IPS-18a (cell line): Measurements from ENCODE around the gene CBX1.
"Not testable (repeated sequence)": the region's sequence is repeated elsewhere in the genome, so short reads cannot be mapped to it uniquely, and the experiment has no call there.

Experiments used
- H3K27ac ChIP-seq: one replicate; pipeline ENCODE4 v1.5.1; 2013; ENCODE audit warnings: low read length
- H3K27me3 ChIP-seq: one replicate; pipeline ENCODE4 v1.6.1; 2013; ENCODE audit warnings: mild to moderate bottlenecking, low read length; ENCODE audit not compliant: control insufficient read depth, insufficient read depth
- H3K36me3 ChIP-seq: one replicate; pipeline ENCODE4 v1.6.1; 2013; ENCODE audit warnings: low read depth, low read length; ENCODE audit not compliant: control insufficient read depth
- H3K4me1 ChIP-seq: one replicate; pipeline ENCODE4 v1.6.1; 2013; ENCODE audit warnings: low read depth, low read length; ENCODE audit not compliant: control insufficient read depth
- H3K4me3 ChIP-seq: one replicate; pipeline ENCODE4 v1.5.1; 2013; ENCODE audit warnings: low read length
- H3K9ac ChIP-seq: one replicate; pipeline ENCODE4 v1.6.1; 2013; ENCODE audit warnings: mild to moderate bottlenecking, low read length, moderate library complexity
- H3K9me3 ChIP-seq: one replicate; pipeline ENCODE4 v1.6.1; 2013; ENCODE audit warnings: low read depth, low read length; ENCODE audit not compliant: control insufficient read depth

Gene CBX1

DNA sequence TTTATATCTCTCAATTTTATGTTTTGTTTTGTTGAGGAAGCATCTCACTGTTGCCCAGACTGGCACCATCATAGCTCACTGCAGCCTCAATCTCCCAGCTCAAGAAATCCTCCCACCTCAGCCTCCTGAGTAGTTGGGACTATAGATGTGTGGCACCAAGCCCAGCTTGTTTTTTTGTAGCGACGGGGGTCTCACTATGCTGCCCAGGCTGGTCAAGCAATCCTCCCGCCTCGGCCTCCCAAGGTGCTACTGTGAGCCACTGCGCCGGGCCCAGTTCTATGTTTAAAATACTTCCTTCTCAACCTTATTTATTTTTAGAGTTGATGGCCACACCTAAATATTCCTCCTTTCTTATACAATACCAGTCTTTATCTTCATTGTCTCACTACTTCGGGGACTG is 55.0 kb downstream of the CBX1 start:
- Histone ChIP-seq H3K27me3 (no peaks in the 10 kb centered on the region), H3K9me3 (no peaks in the 10 kb centered on the region), H3K27ac (no peak overlapping the region), H3K36me3 (peaks cover 8% of the 10 kb centered on the region), H3K4me1 (peaks cover 16% of the 10 kb centered on the region), H3K4me3 (peak overlapping the region; percentile 98), H3K9ac (peak overlapping the region; percentile 96)

DNA sequence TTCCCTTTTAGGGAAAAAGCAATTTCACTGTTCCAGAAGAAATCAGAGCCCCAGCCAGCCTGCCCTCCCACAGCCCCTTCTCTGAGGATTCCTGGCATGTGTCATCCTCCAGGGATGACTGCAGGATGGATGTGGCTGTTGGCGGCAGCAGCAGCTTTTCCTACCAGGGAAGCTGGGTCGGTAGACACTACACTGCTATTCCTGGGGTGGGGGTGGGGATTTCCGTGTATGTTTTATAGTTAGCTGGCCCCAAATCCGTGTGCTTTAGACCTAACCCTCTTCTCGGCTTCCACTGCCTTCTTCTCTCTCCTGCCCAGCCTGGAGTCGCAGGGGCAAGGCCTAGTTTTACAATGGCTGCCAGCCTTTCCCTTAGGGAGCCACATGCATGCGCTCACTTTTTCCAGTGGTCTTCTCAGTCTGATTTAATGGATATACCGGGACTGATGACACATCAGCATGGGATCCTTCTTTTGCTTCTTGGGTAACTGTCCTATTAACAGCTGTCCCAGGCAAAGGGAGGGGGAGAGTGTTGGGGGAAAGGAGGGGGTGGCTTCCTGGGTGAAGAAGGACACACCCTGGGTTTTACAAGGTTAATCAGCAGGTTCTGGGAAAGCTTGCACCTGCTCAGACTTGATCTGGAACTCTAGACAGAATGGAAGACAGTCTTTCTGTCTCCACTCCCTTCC is 55.8 kb downstream of the CBX1 start:
- H3K4me1 ChIP-seq = peaks cover 10% of the 10 kb centered on the region
- no peak overlapping the region for H3K27ac ChIP-seq
- no peaks in the 10 kb centered on the region for H3K9me3 ChIP-seq

DNA sequence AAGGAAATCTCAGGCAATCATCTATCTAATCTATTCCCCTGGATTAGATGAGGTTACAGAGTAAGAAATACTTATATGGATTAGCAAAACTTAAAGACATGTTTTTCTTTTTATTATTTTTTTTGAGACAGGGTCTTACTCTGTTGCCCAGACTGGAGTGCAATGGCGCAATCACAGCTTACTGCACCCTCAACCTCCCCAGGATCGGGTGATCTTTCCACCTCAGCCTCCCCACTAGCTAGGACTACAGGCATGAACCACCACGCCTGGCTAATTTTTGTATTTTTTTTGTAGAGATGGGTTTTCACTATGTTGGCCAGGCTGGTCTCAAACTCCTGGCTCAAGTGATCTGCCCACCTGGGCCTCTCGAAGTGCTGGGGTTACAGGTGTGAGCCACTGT is 56.4 kb downstream of the CBX1 start:
- no peak overlapping the region for H3K4me3 ChIP-seq
- H3K9ac ChIP-seq = no peak overlapping the region
- H3K27me3 ChIP-seq = no peaks in the 10 kb centered on the region
- H3K9me3 ChIP-seq = no peaks in the 10 kb centered on the region
- peaks cover 8% of the 10 kb centered on the region for H3K4me1 ChIP-seq
- H3K27ac ChIP-seq = no peak overlapping the region
- no peaks in the 10 kb centered on the region for H3K36me3 ChIP-seq

More for the DNA sequence above, 55.8 kb downstream of the CBX1 start:
- H3K27me3 ChIP-seq = no peaks in the 10 kb centered on the region
- no peak overlapping the region for H3K9ac ChIP-seq
- H3K4me3 ChIP-seq = no peak overlapping the region
- H3K36me3 ChIP-seq = no peaks in the 10 kb centered on the region

DNA sequence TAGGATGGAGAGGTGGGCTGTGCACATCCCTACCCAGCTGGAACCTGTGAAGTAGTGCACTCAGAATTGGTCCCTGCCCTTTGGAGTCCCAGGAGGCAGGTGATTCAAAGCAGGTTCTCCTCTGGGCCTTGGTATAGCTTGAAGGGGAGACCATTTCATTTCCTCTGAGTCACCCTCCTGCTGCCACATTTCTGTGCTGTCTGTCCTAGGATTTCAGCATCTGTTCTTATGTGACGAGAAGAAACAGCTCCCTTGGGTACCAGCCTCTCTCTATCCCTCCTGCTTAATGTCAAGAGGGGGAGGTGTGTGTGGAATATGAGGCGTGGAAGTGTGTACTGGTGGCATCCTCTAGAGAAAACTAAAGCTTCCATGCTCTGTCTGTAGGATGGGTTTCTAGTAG is 58.1 kb downstream of the CBX1 start:
- H3K27ac ChIP-seq = no peak overlapping the region
- H3K9me3 ChIP-seq = no peaks in the 10 kb centered on the region
- H3K9ac ChIP-seq = no peak overlapping the region
- peaks cover 5% of the 10 kb centered on the region for H3K4me1 ChIP-seq
- no peak overlapping the region for H3K4me3 ChIP-seq
- peaks cover 14% of the 10 kb centered on the region for H3K27me3 ChIP-seq
- H3K36me3 ChIP-seq = no peaks in the 10 kb centered on the region

DNA sequence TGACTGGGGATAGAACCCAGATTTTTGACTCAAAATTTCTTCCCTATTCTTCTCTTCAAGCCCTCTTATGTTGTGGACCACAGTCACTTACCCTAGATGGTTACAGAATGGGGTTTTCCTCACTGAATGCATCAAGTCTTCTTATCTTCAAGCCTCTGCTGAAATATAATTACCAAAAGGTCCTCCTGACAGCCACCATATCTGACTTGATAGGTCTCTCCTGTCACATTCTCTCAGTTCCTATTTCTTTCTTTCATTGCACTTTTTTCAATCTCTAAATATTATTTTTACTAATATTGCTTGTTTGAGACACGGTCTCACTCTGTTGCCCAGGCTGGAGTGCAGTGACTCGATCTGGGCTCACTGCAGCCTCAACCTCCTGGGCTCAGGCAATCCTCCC is 62.6 kb downstream of the CBX1 start:
- H3K4me1 ChIP-seq = no peaks in the 10 kb centered on the region
- H3K27me3 ChIP-seq = peaks cover 32% of the 10 kb centered on the region
- no peak overlapping the region for H3K9ac ChIP-seq
- H3K27ac ChIP-seq = no peak overlapping the region
- no peaks in the 10 kb centered on the region for H3K36me3 ChIP-seq
- H3K4me3 ChIP-seq = no peak overlapping the region
- H3K9me3 ChIP-seq = no peaks in the 10 kb centered on the region

DNA sequence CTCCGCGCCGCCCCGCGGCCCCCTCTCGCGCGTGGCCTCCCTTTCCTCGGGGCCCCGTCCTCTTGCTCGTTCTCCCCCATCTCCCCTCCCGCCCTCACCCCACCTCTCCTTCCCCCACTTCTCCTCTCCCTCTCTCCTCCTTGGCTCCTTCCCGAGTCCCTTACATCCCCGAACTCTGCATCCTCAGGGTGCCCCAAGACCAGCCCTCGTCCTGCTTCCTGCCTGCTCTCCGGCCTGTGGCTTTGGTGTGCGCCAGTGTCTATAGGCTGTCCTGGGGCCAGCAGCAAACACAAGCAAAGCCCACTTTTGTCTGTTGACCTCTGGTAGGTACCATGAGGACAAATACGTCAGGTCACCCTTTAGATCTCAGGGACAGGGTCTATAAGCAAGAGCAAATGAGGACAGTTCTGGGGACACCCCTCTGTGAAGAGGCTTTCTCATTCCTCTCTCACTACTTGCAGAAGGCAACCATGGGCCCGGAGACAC is 63.4 kb downstream of the CBX1 start:
- H3K9ac ChIP-seq = no peak overlapping the region
- no peaks in the 10 kb centered on the region for H3K36me3 ChIP-seq
- no peaks in the 10 kb centered on the region for H3K4me1 ChIP-seq
- peak overlapping the region; percentile 46 for H3K4me3 ChIP-seq
- peaks cover 32% of the 10 kb centered on the region for H3K27me3 ChIP-seq
- no peaks in the 10 kb centered on the region for H3K9me3 ChIP-seq
- no peak overlapping the region for H3K27ac ChIP-seq

DNA sequence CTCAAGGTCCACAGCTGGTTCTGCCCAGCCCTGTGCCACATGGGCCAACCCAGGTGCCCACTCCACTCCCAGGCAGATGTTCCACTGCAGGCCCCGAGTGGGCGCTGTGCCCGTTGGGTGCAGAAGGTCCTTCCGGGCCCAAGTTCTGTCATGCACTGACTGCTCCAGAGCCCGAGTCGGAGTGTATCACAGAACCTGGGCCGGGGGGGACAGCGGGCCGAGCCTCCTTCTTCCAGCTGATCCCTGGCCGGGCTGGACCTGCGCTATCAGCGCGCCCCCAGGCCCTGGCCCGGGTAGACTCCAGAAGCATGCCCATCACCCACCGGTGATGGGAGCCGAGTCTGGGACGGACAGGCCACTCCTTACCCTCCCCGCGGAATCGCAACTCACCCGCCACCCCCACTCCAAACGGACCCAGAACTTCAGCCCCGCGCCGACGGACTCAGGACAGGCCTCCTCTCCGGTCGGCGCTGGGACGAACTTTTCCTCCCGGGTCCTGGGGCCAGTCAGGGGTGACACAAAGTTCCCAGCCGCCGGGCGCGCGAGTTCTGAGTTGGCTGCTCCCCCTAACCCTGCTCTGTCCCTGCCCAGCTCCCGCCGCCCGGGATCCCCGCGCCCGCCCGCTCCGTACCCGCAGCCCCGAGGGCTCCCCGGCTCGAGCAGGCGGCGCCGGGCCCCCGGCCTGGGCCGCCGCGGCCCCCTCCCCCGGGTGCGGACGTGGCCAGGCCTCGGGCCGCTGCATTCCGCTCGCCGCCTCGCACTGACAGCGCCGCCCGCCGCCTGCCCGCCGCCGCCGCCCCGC is 64.0 kb downstream of the CBX1 start, which contains the start of gene COPZ2:
TSS of gene COPZ2 (minus strand) at position 762 of the 802 bp plus-strand sequence. CDS start at position 742, 20 bp downstream.
- peak within 1 kb of the TSS; percentile 59 for H3K4me3 ChIP-seq
- no peaks in the 10 kb centered on the region for H3K4me1 ChIP-seq
- H3K27me3 ChIP-seq = peaks cover 32% of the 10 kb centered on the region
- H3K9ac ChIP-seq = no peak within 1 kb of the TSS
- no peak within 1 kb of the TSS for H3K27ac ChIP-seq
- no peaks in the 10 kb centered on the region for H3K9me3 ChIP-seq
- no peaks in the 10 kb centered on the region for H3K36me3 ChIP-seq

DNA sequence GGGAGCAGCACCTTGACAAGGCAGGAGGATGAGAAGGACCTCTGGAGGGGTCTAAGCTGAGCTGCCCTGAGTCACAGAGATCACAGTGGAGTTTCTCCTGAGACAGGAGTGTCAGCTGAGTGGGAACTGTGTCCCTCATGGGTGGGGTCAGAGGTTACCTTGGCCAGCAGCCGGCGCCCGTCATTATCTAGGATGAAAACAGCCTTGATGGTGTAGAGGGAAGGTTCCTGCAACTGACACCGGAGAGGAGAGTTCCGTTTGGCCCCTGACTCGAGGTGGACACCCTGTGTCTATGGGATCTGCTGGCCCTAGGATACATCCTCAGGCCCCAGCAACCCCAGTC is 64.6 kb downstream of the CBX1 start:
- Histone ChIP-seq H3K9me3 (no peaks in the 10 kb centered on the region), H3K4me3 (peak overlapping the region; percentile 59), H3K27ac (no peak overlapping the region), H3K9ac (no peak overlapping the region), H3K4me1 (no peaks in the 10 kb centered on the region), H3K36me3 (no peaks in the 10 kb centered on the region), H3K27me3 (peaks cover 32% of the 10 kb centered on the region)

DNA sequence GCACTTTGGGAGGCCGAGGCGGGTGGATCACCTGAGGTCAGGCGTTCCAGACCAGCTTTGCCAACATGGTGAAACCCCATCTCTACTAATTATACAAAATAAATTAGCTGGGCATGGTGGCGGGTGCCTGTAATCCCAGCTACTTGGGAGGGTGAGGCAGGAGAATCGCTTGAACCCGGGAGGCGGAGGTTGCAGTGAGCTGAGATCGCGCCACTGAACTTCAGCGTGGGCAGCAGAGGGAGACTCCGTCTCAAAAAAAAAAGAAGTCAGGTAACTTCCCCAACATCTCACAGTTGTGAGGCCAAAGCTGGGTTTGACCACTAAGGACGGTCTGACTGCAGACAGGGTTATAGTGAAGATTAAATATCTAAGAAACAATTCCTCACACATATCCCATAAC is 66.5 kb downstream of the CBX1 start:
- H3K27ac ChIP-seq, H3K9ac ChIP-seq, H3K36me3 ChIP-seq, H3K4me3 ChIP-seq, H3K4me1 ChIP-seq, H3K9me3 ChIP-seq: not testable (repeated sequence)
- peaks cover 32% of the 10 kb centered on the region for H3K27me3 ChIP-seq

DNA sequence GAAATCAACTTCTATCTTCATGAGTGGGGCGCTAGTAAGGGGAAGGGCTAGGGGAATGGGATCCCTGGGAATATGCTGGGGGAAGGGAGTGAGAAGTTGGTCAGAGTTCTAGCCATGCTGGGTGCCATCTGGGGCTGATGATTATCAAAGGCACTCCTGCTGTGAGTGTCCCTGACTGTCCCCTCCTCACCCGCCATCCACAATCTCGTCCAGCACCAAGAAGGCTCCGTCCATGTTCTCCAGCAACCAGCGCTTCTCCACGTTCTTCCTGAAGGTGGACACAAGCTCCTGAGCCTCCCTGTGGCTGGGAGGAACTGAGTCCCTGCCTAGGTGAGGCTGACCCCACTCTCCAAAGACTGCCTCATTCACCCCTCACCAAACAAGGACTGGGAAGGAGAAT is 69.3 kb downstream of the CBX1 start:
- Histone ChIP-seq H3K27ac (no peak overlapping the region), H3K36me3 (no peaks in the 10 kb centered on the region), H3K9ac (no peak overlapping the region), H3K9me3 (no peaks in the 10 kb centered on the region), H3K27me3 (peaks cover 9% of the 10 kb centered on the region), H3K4me3 (no peak overlapping the region), H3K4me1 (no peaks in the 10 kb centered on the region)

DNA sequence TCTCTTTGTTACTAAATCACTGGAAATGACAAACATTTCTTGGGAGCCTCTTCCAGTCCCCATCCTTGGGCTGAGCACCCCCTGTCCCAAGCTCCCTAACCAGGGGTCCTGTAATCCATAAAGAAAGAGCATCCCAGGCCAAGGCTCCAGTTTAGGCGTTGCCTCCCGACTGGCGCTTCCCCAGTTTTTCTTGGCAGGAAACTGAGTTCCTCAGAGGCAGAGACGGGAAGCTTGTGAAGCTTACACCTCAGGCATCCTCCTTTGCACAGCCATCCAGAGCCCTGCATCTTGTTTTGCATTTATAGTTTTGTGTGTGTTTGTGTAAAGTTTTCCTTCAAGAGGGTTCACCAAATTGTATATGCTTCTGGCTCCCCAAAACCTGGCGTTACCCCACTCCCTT is 70.7 kb downstream of the CBX1 start:
- Histone ChIP-seq H3K27ac (no peak overlapping the region), H3K9me3 (no peaks in the 10 kb centered on the region), H3K36me3 (no peaks in the 10 kb centered on the region), H3K27me3 (peaks cover 8% of the 10 kb centered on the region), H3K4me3 (no peak overlapping the region), H3K4me1 (peaks cover 5% of the 10 kb centered on the region), H3K9ac (no peak overlapping the region)

DNA sequence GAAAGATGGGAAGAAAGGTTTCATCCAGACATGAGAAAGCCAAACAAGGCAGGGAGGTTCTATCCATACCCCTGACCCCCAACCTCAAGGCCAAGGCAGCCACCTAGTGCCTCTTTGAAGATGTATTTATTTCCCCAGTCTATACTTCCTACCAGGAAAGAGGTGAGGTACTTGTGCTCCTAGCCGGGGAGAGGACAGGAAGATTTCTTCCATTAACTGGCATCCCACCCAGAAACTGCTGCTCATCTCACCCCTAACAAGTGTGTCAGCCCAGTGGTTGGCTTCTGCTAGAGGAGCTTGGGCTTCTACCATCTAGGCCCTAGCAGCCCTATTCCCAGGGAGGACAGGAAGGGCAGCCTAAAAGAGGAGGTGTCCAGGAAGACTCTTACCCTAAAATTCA is 72.5 kb downstream of the CBX1 start:
- H3K27ac ChIP-seq = no peak overlapping the region
- peaks cover 10% of the 10 kb centered on the region for H3K4me1 ChIP-seq
- H3K9ac ChIP-seq = no peak overlapping the region
- peaks cover 24% of the 10 kb centered on the region for H3K27me3 ChIP-seq
- no peaks in the 10 kb centered on the region for H3K36me3 ChIP-seq
- H3K4me3 ChIP-seq = no peak overlapping the region
- no peaks in the 10 kb centered on the region for H3K9me3 ChIP-seq
